ENCODE measurements around the gene ZDHHC14.

DNA sequence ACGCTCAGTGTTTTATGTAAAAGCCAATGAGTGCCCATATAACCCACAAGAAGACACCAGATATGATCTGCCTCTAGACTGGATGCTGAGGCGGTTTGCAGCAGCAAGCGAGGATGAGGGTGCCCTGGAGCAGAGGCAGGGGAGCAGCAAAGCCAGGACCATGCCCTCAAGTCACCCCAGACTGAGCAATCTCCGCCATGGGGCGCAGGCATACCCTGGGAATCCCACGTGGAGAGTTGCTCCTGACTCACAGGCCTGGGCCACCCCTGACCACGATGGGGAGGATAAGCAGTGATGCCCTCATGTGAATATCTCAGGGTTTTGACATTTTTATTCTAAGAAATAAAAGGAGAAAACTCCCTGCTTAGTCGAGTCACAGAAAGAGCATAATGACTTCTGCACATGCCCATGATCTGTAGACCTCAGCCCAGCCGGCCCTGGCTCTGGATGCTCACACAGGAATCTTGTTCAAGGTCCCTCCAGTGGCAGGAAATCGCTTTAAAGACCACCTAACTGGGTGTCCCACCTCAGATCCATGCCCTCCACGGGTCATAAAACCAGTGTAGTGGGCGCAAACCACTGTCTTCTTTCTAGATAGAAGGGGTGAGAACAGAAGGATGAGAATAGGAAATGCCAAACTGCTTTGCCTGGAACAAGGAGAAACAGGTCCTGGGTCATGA, 303.8 kb downstream of the ZDHHC14 start:
- TF ChIP-seq, protein P1, sequence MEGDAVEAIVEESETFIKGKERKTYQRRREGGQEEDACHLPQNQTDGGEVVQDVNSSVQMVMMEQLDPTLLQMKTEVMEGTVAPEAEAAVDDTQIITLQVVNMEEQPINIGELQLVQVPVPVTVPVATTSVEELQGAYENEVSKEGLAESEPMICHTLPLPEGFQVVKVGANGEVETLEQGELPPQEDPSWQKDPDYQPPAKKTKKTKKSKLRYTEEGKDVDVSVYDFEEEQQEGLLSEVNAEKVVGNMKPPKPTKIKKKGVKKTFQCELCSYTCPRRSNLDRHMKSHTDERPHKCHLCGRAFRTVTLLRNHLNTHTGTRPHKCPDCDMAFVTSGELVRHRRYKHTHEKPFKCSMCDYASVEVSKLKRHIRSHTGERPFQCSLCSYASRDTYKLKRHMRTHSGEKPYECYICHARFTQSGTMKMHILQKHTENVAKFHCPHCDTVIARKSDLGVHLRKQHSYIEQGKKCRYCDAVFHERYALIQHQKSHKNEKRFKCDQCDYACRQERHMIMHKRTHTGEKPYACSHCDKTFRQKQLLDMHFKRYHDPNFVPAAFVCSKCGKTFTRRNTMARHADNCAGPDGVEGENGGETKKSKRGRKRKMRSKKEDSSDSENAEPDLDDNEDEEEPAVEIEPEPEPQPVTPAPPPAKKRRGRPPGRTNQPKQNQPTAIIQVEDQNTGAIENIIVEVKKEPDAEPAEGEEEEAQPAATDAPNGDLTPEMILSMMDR (conservative IDR thresholded peaks at IDR 0.05; ENCODE audit: low read depth in 2 of 2): no peak
- TF ChIP-seq POLR2AphosphoS5 (IDR thresholded peaks at IDR 0.05; ENCODE audit: low read depth): no peak
- no peak for TF ChIP-seq EZH2 (IDR thresholded peaks at IDR 0.05; ENCODE audit: low read depth, unreplicated experiment)
- TF ChIP-seq, protein P2, sequence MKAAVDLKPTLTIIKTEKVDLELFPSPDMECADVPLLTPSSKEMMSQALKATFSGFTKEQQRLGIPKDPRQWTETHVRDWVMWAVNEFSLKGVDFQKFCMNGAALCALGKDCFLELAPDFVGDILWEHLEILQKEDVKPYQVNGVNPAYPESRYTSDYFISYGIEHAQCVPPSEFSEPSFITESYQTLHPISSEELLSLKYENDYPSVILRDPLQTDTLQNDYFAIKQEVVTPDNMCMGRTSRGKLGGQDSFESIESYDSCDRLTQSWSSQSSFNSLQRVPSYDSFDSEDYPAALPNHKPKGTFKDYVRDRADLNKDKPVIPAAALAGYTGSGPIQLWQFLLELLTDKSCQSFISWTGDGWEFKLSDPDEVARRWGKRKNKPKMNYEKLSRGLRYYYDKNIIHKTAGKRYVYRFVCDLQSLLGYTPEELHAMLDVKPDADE (IDR thresholded peaks at IDR 0.05): no peak
- TF ChIP-seq CREB1 (CRISPR knock-in tag; IDR thresholded peaks at IDR 0.05; ENCODE audit: low read depth): no peak
- TF ChIP-seq, protein P3, sequence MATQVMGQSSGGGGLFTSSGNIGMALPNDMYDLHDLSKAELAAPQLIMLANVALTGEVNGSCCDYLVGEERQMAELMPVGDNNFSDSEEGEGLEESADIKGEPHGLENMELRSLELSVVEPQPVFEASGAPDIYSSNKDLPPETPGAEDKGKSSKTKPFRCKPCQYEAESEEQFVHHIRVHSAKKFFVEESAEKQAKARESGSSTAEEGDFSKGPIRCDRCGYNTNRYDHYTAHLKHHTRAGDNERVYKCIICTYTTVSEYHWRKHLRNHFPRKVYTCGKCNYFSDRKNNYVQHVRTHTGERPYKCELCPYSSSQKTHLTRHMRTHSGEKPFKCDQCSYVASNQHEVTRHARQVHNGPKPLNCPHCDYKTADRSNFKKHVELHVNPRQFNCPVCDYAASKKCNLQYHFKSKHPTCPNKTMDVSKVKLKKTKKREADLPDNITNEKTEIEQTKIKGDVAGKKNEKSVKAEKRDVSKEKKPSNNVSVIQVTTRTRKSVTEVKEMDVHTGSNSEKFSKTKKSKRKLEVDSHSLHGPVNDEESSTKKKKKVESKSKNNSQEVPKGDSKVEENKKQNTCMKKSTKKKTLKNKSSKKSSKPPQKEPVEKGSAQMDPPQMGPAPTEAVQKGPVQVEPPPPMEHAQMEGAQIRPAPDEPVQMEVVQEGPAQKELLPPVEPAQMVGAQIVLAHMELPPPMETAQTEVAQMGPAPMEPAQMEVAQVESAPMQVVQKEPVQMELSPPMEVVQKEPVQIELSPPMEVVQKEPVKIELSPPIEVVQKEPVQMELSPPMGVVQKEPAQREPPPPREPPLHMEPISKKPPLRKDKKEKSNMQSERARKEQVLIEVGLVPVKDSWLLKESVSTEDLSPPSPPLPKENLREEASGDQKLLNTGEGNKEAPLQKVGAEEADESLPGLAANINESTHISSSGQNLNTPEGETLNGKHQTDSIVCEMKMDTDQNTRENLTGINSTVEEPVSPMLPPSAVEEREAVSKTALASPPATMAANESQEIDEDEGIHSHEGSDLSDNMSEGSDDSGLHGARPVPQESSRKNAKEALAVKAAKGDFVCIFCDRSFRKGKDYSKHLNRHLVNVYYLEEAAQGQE (IDR thresholded peaks at IDR 0.05; ENCODE audit: unreplicated experiment): no peak
- TF ChIP-seq JUNB (IDR thresholded peaks at IDR 0.05; ENCODE audit: unreplicated experiment): no peak
- TF ChIP-seq EZH2phosphoT487 (IDR thresholded peaks at IDR 0.05; ENCODE audit: unreplicated experiment): no peak
- no peak for TF ChIP-seq STAT1 (IDR thresholded peaks at IDR 0.05; ENCODE audit: unreplicated experiment)
- TF ChIP-seq ZNF331 (CRISPR knock-in tag; IDR thresholded peaks at IDR 0.05; ENCODE audit: low read depth): no peak
- no peak for TF ChIP-seq ZNF114 (CRISPR knock-in tag; IDR thresholded peaks at IDR 0.05)
- TF ChIP-seq, protein P4, sequence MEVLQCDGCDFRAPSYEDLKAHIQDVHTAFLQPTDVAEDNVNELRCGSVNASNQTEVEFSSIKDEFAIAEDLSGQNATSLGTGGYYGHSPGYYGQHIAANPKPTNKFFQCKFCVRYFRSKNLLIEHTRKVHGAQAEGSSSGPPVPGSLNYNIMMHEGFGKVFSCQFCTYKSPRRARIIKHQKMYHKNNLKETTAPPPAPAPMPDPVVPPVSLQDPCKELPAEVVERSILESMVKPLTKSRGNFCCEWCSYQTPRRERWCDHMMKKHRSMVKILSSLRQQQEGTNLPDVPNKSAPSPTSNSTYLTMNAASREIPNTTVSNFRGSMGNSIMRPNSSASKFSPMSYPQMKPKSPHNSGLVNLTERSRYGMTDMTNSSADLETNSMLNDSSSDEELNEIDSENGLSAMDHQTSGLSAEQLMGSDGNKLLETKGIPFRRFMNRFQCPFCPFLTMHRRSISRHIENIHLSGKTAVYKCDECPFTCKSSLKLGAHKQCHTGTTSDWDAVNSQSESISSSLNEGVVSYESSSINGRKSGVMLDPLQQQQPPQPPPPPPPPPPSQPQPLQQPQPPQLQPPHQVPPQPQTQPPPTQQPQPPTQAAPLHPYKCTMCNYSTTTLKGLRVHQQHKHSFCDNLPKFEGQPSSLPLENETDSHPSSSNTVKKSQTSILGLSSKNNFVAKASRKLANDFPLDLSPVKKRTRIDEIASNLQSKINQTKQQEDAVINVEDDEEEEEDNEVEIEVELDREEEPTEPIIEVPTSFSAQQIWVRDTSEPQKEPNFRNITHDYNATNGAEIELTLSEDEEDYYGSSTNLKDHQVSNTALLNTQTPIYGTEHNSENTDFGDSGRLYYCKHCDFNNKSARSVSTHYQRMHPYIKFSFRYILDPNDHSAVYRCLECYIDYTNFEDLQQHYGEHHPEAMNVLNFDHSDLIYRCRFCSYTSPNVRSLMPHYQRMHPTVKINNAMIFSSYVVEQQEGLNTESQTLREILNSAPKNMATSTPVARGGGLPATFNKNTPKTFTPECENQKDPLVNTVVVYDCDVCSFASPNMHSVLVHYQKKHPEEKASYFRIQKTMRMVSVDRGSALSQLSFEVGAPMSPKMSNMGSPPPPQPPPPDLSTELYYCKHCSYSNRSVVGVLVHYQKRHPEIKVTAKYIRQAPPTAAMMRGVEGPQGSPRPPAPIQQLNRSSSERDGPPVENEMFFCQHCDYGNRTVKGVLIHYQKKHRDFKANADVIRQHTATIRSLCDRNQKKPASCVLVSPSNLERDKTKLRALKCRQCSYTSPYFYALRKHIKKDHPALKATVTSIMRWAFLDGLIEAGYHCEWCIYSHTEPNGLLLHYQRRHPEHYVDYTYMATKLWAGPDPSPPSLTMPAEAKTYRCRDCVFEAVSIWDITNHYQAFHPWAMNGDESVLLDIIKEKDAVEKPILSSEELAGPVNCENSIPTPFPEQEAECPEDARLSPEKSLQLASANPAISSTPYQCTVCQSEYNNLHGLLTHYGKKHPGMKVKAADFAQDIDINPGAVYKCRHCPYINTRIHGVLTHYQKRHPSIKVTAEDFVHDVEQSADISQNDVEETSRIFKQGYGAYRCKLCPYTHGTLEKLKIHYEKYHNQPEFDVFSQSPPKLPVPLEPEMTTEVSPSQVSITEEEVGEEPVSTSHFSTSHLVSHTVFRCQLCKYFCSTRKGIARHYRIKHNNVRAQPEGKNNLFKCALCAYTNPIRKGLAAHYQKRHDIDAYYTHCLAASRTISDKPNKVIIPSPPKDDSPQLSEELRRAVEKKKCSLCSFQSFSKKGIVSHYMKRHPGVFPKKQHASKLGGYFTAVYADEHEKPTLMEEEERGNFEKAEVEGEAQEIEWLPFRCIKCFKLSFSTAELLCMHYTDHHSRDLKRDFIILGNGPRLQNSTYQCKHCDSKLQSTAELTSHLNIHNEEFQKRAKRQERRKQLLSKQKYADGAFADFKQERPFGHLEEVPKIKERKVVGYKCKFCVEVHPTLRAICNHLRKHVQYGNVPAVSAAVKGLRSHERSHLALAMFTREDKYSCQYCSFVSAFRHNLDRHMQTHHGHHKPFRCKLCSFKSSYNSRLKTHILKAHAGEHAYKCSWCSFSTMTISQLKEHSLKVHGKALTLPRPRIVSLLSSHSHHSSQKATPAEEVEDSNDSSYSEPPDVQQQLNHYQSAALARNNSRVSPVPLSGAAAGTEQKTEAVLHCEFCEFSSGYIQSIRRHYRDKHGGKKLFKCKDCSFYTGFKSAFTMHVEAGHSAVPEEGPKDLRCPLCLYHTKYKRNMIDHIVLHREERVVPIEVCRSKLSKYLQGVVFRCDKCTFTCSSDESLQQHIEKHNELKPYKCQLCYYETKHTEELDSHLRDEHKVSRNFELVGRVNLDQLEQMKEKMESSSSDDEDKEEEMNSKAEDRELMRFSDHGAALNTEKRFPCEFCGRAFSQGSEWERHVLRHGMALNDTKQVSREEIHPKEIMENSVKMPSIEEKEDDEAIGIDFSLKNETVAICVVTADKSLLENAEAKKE (CRISPR knock-in tag; IDR thresholded peaks at IDR 0.05): no peak
